GM12891 (cell line): Measurements from ENCODE around the gene DENND4B.
"Not testable (repeated sequence)": the region's sequence is repeated elsewhere in the genome, so short reads cannot be mapped to it uniquely, and the experiment has no call there.

ENCODE experiments used
- DNase-seq: peaks from one replicate; pipeline ENCODE4 v3.0.0; 2011; ENCODE audit warnings: low spot score; ENCODE audit not compliant: insufficient read length
- FAIRE-seq: peaks from 2 replicates; lab custom pipeline; 2011; peaks lifted over from hg19 to GRCh38; lab: Jason Lieb, UNC
- PAX5 ChIP-seq: IDR thresholded peaks from 2 replicates; pipeline ENCODE4 v1.6.1; 2011; ENCODE audit warnings: low read length, moderate library complexity, mild to moderate bottlenecking; ENCODE audit not compliant: insufficient read depth, severe bottlenecking
- POLR2A ChIP-seq: IDR thresholded peaks from 2 replicates; pipeline ENCODE4 v1.6.1; 2011; ENCODE audit warnings: low read depth, low read length, control low read depth
- POLR2AphosphoS5 ChIP-seq: IDR thresholded peaks from 2 replicates; pipeline ENCODE4 v1.6.1; 2011; ENCODE audit warnings: low read depth, low read length, control low read depth
- POU2F2 ChIP-seq: IDR thresholded peaks from 2 replicates; pipeline ENCODE4 v1.6.1; 2011; ENCODE audit warnings: low read depth, mild to moderate bottlenecking, control low read depth, low read length, moderate library complexity
- SPI1 ChIP-seq: IDR thresholded peaks from 2 replicates; pipeline ENCODE4 v1.6.1; 2011; ENCODE audit warnings: low read depth, low read length, control low read depth
- TAF1 ChIP-seq: IDR thresholded peaks from 2 replicates; pipeline ENCODE4 v1.6.1; 2011; ENCODE audit warnings: low read depth, low read length, control low read depth

Gene DENND4B

DNA sequence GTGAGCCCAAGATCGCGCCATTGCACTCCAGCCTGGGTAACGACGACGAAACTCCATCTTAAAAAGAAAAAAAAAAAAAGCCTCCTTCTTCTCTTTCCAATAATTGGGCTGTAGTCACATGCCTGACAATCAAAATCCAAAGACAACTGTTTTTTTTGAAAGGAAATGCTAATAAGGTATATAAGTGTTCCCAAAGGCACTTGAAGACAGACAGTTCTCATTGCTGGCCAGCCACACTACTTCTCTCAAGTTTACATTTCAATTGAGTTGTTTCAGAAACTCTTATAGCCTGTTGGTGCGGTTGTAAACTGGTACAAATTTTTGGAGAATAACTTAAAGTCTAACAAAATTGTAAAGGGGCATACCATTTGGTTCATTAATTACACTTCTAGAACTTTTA, 47.0 kb downstream of the DENND4B start:
- TF ChIP-seq POLR2A = no peak
- TF ChIP-seq POLR2AphosphoS5 = no peak
- TF ChIP-seq SPI1 = no peak
- TF ChIP-seq POU2F2 = no peak
- no peak for TF ChIP-seq TAF1
- no peak for TF ChIP-seq PAX5
- FAIRE-seq = no peak
- no peak for DNase-seq

DNA sequence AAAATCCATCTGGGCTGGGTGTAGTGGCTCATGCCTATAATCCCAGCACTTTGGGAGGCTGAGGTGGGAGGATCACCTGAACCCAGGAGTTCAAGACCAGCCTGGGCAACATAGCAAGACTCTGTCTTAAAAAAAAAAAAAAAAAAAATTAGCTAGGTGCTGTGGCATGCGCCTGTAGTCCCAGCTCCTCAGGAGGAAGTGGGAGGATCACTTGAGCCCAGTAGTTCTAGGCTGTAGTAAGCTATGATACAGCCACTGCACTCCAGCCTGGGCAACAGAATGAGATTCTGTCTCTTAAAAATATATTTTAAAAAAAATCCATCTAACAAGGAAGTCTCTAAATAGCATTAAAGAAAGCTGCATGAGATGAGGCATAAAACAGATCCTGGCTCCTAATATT, 50.7 kb downstream of the DENND4B start:
- DNase-seq, FAIRE-seq: not testable (repeated sequence)
- peak; percentile 54; the same call in 1 of the 2 replicates for TF ChIP-seq SPI1

GRCh38 chr1:153891042-153891441, 55.5 kb downstream of the DENND4B start:
- not testable (repeated sequence) for FAIRE-seq, DNase-seq

DNA sequence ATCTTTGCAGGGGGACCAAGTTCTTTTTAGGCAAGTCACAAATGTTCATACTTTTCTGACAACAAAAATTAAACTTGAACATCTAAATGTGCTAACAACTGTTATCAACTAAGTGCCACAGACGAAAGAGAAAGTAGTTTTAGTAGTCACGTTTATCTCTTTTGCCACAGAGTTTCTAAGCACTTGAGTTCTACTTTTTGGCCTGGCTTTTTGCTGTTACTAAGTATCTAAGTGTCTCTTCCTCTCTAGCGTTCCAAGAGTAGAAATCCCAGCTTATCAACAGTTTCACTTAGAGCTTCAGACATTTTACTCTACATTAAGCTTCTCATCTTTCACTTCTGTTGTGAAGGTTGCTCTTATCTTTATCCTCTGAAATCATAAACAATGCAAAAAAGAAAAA, 58.0 kb downstream of the DENND4B start:
- DNase-seq = peak; percentile 19
- peak; percentile 81 for FAIRE-seq
- TF ChIP-seq POU2F2 (no peak), SPI1 (peak; percentile 24; the same call in 1 of the 2 replicates), TAF1 (no peak), POLR2A (no peak), PAX5 (no peak)

DNA sequence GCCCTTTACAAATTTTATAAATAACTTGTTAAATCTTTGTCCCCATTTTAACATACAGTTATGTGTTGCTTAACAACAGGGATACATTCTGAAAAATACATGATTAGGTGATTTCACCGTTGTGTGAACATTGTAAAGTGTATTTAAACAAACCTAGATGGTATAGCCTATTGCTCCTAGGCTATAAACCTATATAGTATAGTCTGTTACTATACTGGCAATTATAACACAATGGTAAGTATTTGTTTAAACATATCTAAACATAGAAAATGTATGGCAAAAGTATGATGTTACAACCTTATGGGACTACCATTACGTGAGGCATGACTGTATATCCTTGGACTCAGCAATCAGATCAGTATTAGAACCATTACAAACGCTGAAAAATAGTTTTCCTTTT, 60.4 kb downstream of the DENND4B start:
- TF ChIP-seq SPI1 (no peak), POLR2AphosphoS5 (no peak)
- FAIRE-seq (no peak), DNase-seq (no peak)

DNA sequence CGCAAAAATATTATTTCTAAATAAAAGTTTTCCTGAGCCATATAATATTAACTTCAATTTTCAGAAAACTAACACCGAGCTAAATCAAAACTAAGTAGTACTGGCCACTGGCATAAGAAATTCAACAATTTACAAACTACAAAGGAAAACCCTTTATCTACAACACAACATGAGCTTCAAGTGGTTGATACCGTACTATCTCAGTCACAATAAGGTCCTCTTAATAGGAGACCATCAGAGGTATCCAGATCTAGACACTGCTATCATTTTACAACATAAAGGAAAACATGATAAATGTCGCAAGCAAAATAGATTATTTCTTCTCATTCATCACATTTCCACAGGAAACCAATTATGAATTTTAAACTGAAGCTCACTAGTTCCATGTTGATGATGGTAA, 63.3 kb downstream of the DENND4B start:
- no peak for DNase-seq
- TF ChIP-seq PAX5 (no peak), TAF1 (no peak), POLR2A (no peak), SPI1 (no peak), POU2F2 (no peak), POLR2AphosphoS5 (no peak)
- no peak for FAIRE-seq

- DNase-seq (no peak), FAIRE-seq (peak; percentile 69)
- TF ChIP-seq SPI1 = peak; percentile 45; the same call in 1 of the 2 replicates
- no peak for TF ChIP-seq POLR2A
- TF ChIP-seq POU2F2 = no peak
These were observed 64.1 kb downstream of the DENND4B start for GRCh38 chr1:153882296-153882912.

DNA sequence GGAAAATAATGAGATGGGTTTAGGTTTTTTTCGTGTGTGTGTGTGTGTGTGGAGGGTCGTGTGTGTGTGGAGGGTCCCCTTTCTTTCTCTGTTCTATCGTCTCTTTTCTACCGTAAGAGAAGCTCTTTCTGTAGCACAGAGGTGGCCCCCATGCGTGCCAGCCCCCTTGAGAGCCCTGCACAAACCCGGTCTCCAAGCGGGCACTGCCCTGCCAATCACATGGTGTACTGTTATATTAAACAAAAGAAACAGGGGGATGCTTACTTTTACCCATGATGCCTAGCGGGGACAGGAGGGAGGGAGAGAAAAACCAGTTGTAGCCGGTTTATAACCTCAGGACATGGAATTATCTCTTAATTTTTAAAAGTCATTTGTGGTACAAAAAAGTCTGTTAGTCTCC, 64.8 kb downstream of the DENND4B start:
- no peak for TF ChIP-seq POLR2A
- no peak for TF ChIP-seq PAX5
- TF ChIP-seq POU2F2 = no peak
- TF ChIP-seq TAF1 = no peak
- TF ChIP-seq SPI1 = no peak
- no peak for TF ChIP-seq POLR2AphosphoS5
- DNase-seq (no peak), FAIRE-seq (no peak)

- TF ChIP-seq TAF1 (no peak), POU2F2 (no peak), SPI1 (no peak), POLR2AphosphoS5 (no peak), POLR2A (no peak), PAX5 (no peak)
- no peak for DNase-seq
- no peak for FAIRE-seq
These were observed 65.6 kb downstream of the DENND4B start for GRCh38 chr1:153880962-153881361.

DNA sequence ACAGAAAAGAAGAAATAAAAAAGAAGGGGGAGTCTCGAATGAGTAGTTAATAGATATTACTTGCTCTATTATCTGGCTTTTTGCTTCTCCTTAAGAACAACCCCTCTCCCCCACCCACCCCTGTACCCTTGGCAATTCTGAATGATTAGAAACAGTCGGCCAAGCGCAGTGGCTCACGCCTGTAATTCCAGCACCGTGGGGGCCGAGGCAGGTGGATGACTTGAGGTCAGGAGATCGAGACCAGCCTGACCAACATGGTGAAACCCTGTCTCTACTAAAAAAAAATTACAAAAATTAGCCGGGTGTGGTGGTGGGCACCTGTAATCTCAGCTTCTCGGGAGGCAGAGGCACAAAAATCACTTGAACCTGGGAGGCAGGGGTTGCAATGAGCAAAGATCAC, 66.5 kb downstream of the DENND4B start:
- DNase-seq = no peak
- no peak for TF ChIP-seq POLR2A
- TF ChIP-seq POU2F2 = no peak
- no peak for FAIRE-seq
